Panc1 (cell line): ENCODE data around the gene UPP1. TPM values are rescaled to one million over a fixed set of nuclear protein-coding genes. Genes with fewer than 3 reads are reported as not detected.

Source experiments
- ATAC-seq: fragments of 200-7000 bp; cut with Tn5 transposase; 2 replicates; pipeline ENCODE4 v1.9.1; 2020; ENCODE audit warnings: mild to moderate bottlenecking, moderate library complexity
- BruUV-seq: library from RNA; stranded (reverse); fragments of 400-500 nt; replicated peaks from 2 replicates; lab custom pipeline; 2021; lab: Mats Ljungman, UMichigan
- CTCF ChIA-PET: fragments of 300-600 bp; sonication (Branson Sonifier 250); formaldehyde crosslinking; loops from one replicate; lab custom pipeline; 2022; ENCODE audit warnings: antibody characterized with exemption; lab: Charles Lee
- POLR2A ChIA-PET: fragments of 300-600 bp; sonication (Branson Sonifier 250); formaldehyde crosslinking; loops from one replicate; lab custom pipeline; 2022; ENCODE audit warnings: antibody characterized with exemption; lab: Charles Lee
- DNase-seq: peaks from one replicate; pipeline ENCODE4 v3.0.0-alpha.2; 2010; ENCODE audit warnings: low read depth, low spot score
- H3K27ac ChIP-seq: 2 replicates; pipeline ENCODE4 v1.5.1; 2011; ENCODE audit warnings: mild to moderate bottlenecking, low read length, inconsistent platforms
- H3K27me3 ChIP-seq: fragments of 200-500 bp; sonication (Bioruptor generic); 2 replicates; pipeline ENCODE4 v1.6.0; 2014; ENCODE audit warnings: low read length, inconsistent platforms; ENCODE audit not compliant: control insufficient read depth, insufficient read depth
- H3K36me3 ChIP-seq: fragments of 200-500 bp; sonication (Bioruptor generic); 2 replicates; pipeline ENCODE4 v1.5.1; 2014; ENCODE audit warnings: inconsistent platforms, mild to moderate bottlenecking, low read length, moderate library complexity; ENCODE audit not compliant: control insufficient read depth, insufficient read depth
- H3K4me1 ChIP-seq: 2 replicates; pipeline ENCODE4 v1.5.1; 2011; ENCODE audit warnings: inconsistent platforms, mild to moderate bottlenecking, low read length, moderate library complexity; ENCODE audit not compliant: control insufficient read depth, insufficient read depth
- H3K4me3 ChIP-seq, 2 experiments: 2 replicates each; pipeline ENCODE4 v1.5.1; 2011 to 2012; ENCODE audit warnings: low read depth in 2 of 2, low read length in 2 of 2, mild to moderate bottlenecking in 2 of 2, inconsistent platforms in 1 of 2, moderate library complexity in 1 of 2
- H3K9me3 ChIP-seq: fragments of 200-500 bp; sonication (Bioruptor generic); 2 replicates; pipeline ENCODE4 v1.5.1; 2014; ENCODE audit warnings: low read depth, mild to moderate bottlenecking, inconsistent platforms, low read length, moderate library complexity; ENCODE audit not compliant: control insufficient read depth, insufficient read depth
- SIN3A ChIP-seq: IDR thresholded peaks from 2 replicates; pipeline ENCODE4 v1.6.1; 2012; ENCODE audit warnings: low read depth, mild to moderate bottlenecking, low read length, moderate library complexity, borderline replicate concordance; ENCODE audit not compliant: insufficient read depth
- in situ Hi-C: cut with HindIII; loops from 2 replicates; pipeline ENCODE4 v1.10.0; 2016; ENCODE audit warnings: low sequenced_read_pairs, low pct_unique_long_range_greater_than_20kb
- intact Hi-C: fragments of 100-400 bp; cut with micrococcal nuclease; formaldehyde crosslinking; loops from one replicate; pipeline ENCODE4 v1.10.0; 2022; ENCODE audit not compliant: unreplicated experiment
- total RNA-seq: library from RNA; stranded (reverse); gene quantifications from one replicate; pipeline ENCODE4 v1.2.1, GENCODE V29; 2021; ENCODE audit not compliant: unreplicated experiment
- TF ChIP-seq, protein P1 (sequence below), 2 experiments: IDR thresholded peaks; 2 replicates each; pipeline ENCODE4 v1.6.1; 2011 to 2012; ENCODE audit warnings: low read depth in 2 of 2, control low read depth in 1 of 2, low read length in 1 of 2, mild to moderate bottlenecking in 1 of 2, moderate library complexity in 1 of 2; ENCODE audit not compliant: insufficient read depth in 1 of 2
- TF ChIP-seq, protein P2 (sequence below): fragments of 450-650 bp; IDR thresholded peaks from 2 replicates; pipeline ENCODE4 v1.5.1; 2017; ENCODE audit warnings: mild to moderate bottlenecking

Gene UPP1
- total RNA-seq, 1 experiment from 2014 or later: 331 TPM

DNA sequence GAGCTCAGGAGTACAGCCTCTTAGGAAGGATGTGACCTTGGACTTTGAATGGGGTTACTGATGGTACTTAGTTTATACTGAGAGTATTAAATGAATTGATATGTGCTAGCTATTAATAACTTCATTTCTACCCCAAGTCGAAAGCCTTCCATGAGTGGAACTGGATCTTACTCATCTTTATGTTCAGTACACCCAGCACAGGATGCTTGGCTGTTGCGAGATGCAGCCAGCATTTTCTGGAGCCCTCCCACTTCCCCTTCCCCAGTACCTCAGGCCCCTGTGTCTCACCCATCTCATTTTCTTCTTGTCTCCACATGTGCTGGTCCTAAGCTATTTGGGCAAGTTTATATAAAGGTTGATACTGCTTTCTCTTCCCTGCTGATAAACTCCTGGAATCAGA is 7.2 kb downstream of the UPP1 start:
- TF ChIP-seq, protein P1, sequence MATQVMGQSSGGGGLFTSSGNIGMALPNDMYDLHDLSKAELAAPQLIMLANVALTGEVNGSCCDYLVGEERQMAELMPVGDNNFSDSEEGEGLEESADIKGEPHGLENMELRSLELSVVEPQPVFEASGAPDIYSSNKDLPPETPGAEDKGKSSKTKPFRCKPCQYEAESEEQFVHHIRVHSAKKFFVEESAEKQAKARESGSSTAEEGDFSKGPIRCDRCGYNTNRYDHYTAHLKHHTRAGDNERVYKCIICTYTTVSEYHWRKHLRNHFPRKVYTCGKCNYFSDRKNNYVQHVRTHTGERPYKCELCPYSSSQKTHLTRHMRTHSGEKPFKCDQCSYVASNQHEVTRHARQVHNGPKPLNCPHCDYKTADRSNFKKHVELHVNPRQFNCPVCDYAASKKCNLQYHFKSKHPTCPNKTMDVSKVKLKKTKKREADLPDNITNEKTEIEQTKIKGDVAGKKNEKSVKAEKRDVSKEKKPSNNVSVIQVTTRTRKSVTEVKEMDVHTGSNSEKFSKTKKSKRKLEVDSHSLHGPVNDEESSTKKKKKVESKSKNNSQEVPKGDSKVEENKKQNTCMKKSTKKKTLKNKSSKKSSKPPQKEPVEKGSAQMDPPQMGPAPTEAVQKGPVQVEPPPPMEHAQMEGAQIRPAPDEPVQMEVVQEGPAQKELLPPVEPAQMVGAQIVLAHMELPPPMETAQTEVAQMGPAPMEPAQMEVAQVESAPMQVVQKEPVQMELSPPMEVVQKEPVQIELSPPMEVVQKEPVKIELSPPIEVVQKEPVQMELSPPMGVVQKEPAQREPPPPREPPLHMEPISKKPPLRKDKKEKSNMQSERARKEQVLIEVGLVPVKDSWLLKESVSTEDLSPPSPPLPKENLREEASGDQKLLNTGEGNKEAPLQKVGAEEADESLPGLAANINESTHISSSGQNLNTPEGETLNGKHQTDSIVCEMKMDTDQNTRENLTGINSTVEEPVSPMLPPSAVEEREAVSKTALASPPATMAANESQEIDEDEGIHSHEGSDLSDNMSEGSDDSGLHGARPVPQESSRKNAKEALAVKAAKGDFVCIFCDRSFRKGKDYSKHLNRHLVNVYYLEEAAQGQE (IDR thresholded peaks at IDR 0.05; ENCODE audit: insufficient read depth in 1 of 2, low read depth in 2 of 2, low read length in 1 of 2): no peak
- no peak for TF ChIP-seq SIN3A
- BruUV-seq: no TSS peak
- ATAC-seq (no peak), DNase-seq (no peak)
- Histone ChIP-seq H3K4me3 (no peak overlapping the region), H3K36me3 (peaks cover 71% of the 10 kb centered on the region), H3K4me1 (peaks cover 48% of the 10 kb centered on the region), H3K27me3 (no peaks in the 10 kb centered on the region), H3K9me3 (no peaks in the 10 kb centered on the region), H3K27ac (no peak overlapping the region)
- intact Hi-C loops (no loop called here), in situ Hi-C loops (no loop called here)
- CTCF ChIA-PET: interaction anchor here (0.7 kb wide), 1 partner anchor 122 kb away, joined by 3 read pairs; no protein-coding TSS in a partner anchor
- POLR2A ChIA-PET: interaction anchor here (1.0 kb wide), 1 partner anchor 105 kb away, joined by 3 read pairs; no protein-coding TSS in a partner anchor

DNA sequence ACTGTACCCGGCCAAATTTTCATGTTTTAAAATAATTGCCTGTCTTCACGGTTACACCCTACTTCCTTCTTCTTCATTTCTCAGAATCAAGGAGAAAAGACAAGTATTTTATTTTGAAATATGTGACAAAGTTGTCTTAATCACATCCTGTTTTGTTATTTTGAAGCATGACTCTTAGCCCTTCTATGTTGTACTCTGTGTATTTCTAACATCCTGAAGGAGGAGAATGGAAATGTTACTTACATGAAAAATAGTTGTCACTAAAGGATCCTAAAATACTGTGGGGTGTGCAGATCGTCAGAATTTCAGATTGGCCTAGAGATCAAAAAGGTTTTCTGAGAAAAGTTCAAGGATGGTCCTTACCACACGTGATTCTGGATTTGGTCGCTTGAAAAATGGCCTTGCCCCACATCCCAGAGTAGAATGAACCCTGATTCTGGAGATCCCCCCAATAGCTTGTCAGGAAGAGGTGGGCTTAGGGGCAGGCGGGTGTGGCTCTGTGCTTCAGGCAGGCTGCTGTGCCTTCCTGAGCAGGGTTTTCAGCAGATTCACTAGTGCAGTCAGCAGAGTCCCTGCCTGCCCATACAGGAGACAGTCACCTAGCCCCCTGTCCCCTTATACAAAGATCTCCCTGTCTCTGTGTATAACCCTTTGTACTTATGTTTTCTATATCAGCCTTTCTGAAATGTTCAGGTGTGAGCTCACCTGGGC is 8.6 kb downstream of the UPP1 start:
- ATAC-seq (no peak), DNase-seq (no peak)
- BruUV-seq: no TSS peak
- H3K27ac ChIP-seq: 0 out of 2 replicates have a peak overlapping the region, but pooled peaks have one; percentile 24
- peaks cover 72% of the 10 kb centered on the region for H3K36me3 ChIP-seq
- H3K4me1 ChIP-seq: peaks cover 37% of the 10 kb centered on the region
- intact Hi-C loops: no loop called here
- TF ChIP-seq, protein P2, sequence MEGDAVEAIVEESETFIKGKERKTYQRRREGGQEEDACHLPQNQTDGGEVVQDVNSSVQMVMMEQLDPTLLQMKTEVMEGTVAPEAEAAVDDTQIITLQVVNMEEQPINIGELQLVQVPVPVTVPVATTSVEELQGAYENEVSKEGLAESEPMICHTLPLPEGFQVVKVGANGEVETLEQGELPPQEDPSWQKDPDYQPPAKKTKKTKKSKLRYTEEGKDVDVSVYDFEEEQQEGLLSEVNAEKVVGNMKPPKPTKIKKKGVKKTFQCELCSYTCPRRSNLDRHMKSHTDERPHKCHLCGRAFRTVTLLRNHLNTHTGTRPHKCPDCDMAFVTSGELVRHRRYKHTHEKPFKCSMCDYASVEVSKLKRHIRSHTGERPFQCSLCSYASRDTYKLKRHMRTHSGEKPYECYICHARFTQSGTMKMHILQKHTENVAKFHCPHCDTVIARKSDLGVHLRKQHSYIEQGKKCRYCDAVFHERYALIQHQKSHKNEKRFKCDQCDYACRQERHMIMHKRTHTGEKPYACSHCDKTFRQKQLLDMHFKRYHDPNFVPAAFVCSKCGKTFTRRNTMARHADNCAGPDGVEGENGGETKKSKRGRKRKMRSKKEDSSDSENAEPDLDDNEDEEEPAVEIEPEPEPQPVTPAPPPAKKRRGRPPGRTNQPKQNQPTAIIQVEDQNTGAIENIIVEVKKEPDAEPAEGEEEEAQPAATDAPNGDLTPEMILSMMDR: no peak
- no peak for TF ChIP-seq SIN3A
- TF ChIP-seq, protein P1 (IDR thresholded peaks at IDR 0.05; ENCODE audit: insufficient read depth in 1 of 2, low read depth in 2 of 2, low read length in 1 of 2): no peak
- in situ Hi-C loops: no loop called here
- ChIA-PET CTCF (no interaction called here), POLR2A (no interaction called here)
- no peak overlapping the region for H3K4me3 ChIP-seq
- no peaks in the 10 kb centered on the region for H3K9me3 ChIP-seq
- no peaks in the 10 kb centered on the region for H3K27me3 ChIP-seq
